MCF 10A (cell line): ENCODE results near the gene STARD13. TPM values are rescaled to one million over a fixed set of nuclear protein-coding genes. Genes with fewer than 3 reads are reported as not detected.

Source experiments
- BruUV-seq: library from RNA; stranded (reverse); fragments of 400-500 nt; replicated peaks from 2 replicates; lab custom pipeline; 2021; lab: Mats Ljungman, UMichigan
- CTCF ChIA-PET: fragments of 300-600 bp; sonication (Branson Sonifier 250); formaldehyde crosslinking; extraction: SDS; loops from one replicate; lab custom pipeline; 2021; ENCODE audit warnings: antibody characterized with exemption, inconsistent platforms; lab: Yijun Ruan, JAX
- POLR2A ChIA-PET: fragments of 300-600, 350-650 bp; sonication (Branson Sonifier 250); formaldehyde crosslinking; extraction: SDS; loops from one replicate; lab custom pipeline; 2020; ENCODE audit warnings: antibody characterized with exemption, inconsistent platforms; lab: Yijun Ruan, JAX
- DNase-seq: peaks from one replicate; pipeline ENCODE4 v3.0.0-alpha.2; 2018; ENCODE audit not compliant: unreplicated experiment
- H3K27ac Mint-ChIP-seq: one replicate; pipeline ENCODE4 v1.8.0; 2022; ENCODE audit warnings: mild to moderate bottlenecking, low read depth, mixed read lengths; ENCODE audit not compliant: unreplicated experiment
- H3K27me3 Mint-ChIP-seq: one replicate; pipeline ENCODE4 v1.8.0; 2022; ENCODE audit warnings: mixed read lengths; ENCODE audit not compliant: insufficient read depth, unreplicated experiment
- H3K36me3 Mint-ChIP-seq: one replicate; pipeline ENCODE4 v1.8.0; 2022; ENCODE audit warnings: mild to moderate bottlenecking, moderate library complexity, mixed read lengths; ENCODE audit not compliant: insufficient read depth, unreplicated experiment
- H3K4me1 Mint-ChIP-seq: one replicate; pipeline ENCODE4 v1.8.0; 2022; ENCODE audit warnings: mixed read lengths; ENCODE audit not compliant: insufficient read depth, unreplicated experiment
- H3K4me3 Mint-ChIP-seq: one replicate; pipeline ENCODE4 v1.8.0; 2022; ENCODE audit warnings: mild to moderate bottlenecking, moderate library complexity, mixed read lengths; ENCODE audit not compliant: unreplicated experiment
- H3K9me3 Mint-ChIP-seq: one replicate; pipeline ENCODE4 v1.8.0; 2022; ENCODE audit warnings: mixed read lengths; ENCODE audit not compliant: unreplicated experiment
- CTCF ChIP-seq: fragments of 200-600 bp; IDR thresholded peaks from one replicate; pipeline ENCODE4 v1.8.0; 2022; ENCODE audit warnings: antibody characterized with exemption, mild to moderate bottlenecking; ENCODE audit not compliant: unreplicated experiment
- intact Hi-C: fragments of 100-400 bp; cut with micrococcal nuclease; formaldehyde crosslinking; loops from 2 replicates; pipeline ENCODE4 v1.14.1; 2022
- total RNA-seq: library from RNA; stranded (reverse); gene quantifications from 2 replicates; pipeline ENCODE4 v1.2.3, GENCODE V29; 2022

Gene STARD13
- total RNA-seq, 1 experiment from 2014 or later = 31.9 TPM

GRCh38 chr13:33212396-33212795 lies 73.2 kb downstream of the STARD13 start:
- H3K27ac Mint-ChIP-seq = no peak overlapping the region
- H3K9me3 Mint-ChIP-seq = no peaks in the 10 kb centered on the region
- DNase-seq = no peak
- no peaks in the 10 kb centered on the region for H3K27me3 Mint-ChIP-seq
- H3K4me3 Mint-ChIP-seq = no peak overlapping the region
- TF ChIP-seq CTCF = no peak
- ChIA-PET CTCF (interaction anchor here (0.9 kb wide), 1 partner anchor 13 kb away, joined by 5 read pairs; no protein-coding TSS in a partner anchor), POLR2A (interaction anchor here (0.6 kb wide), 1 partner anchor 155 kb away, joined by 3 read pairs; no protein-coding TSS in a partner anchor)
- intact Hi-C loops = no loop called here
- H3K36me3 Mint-ChIP-seq = peaks cover 30% of the 10 kb centered on the region
- H3K4me1 Mint-ChIP-seq = peaks cover 52% of the 10 kb centered on the region
- BruUV-seq = no TSS peak

- Mint-ChIP-seq H3K27me3 (no peaks in the 10 kb centered on the region), H3K9me3 (no peaks in the 10 kb centered on the region), H3K27ac (no peak overlapping the region), H3K36me3 (peaks cover 33% of the 10 kb centered on the region), H3K4me3 (no peak overlapping the region), H3K4me1 (peaks cover 59% of the 10 kb centered on the region)
- intact Hi-C loops = no loop called here
- no peak for DNase-seq
- ChIA-PET CTCF (interaction anchor here (0.9 kb wide), 1 partner anchor 14 kb away, joined by 3 read pairs; no protein-coding TSS in a partner anchor), POLR2A (interaction anchor here (1.3 to 3.6 kb wide), 3 partner anchors 7 to 514 kb away, joined by 4 to 22 read pairs (median 7); partner anchors contain the start of gene STARD13)
- no peak for TF ChIP-seq CTCF
- no TSS peak for BruUV-seq
These were observed 75.5 kb downstream of the STARD13 start for GRCh38 chr13:33210090-33210489.

DNA sequence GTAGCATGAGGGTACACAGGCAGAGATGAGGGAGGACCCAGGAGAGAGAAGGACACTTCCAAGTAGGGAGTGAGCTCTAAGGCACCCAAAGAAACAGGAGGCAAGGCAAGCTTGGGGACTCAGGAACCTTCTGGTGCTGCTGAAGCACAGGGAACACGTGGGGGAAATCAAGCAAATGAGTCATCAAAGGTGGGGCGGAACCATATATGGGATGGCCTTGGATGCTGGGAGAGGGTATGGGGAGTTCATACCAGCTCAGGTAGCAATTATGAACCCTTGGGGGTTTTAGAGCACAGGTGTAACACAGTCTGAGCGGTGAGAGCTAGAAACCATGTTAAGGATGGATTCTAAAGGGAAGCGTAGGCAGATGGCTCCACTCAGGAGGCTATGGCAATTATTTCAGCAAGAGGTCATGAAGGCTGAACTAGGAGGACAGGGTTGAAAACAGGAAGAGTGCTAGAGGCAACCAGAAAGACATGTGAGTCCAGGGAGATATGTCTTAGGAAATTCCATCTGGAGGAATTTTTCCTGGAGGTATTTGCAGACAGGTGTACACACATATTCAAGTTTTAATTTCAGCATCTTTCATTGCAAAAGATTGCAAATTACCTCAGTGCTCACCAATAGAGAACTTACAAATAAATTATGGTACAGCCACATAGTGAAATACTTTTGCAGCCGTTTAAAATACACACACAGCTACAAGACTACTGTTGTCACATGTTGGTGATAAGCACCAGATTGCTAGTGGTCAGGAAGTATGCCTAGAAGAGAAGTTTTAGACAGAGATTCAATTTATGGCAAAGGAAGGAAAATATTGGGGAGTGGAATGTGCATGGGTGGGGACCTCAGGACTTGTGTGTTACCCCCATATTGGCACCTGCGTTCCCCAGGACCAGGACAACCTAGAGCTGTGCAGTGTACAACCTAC lies 77.0 kb downstream of the STARD13 start:
- Mint-ChIP-seq H3K27me3 (no peaks in the 10 kb centered on the region), H3K36me3 (peaks cover 37% of the 10 kb centered on the region), H3K4me1 (peaks cover 46% of the 10 kb centered on the region), H3K9me3 (no peaks in the 10 kb centered on the region), H3K4me3 (no peak overlapping the region), H3K27ac (peak overlapping the region; percentile 91)
- DNase-seq = peak; percentile 74
- ChIA-PET CTCF (interaction anchor here (0.7 to 2.0 kb wide), 7 partner anchors 9 to 200 kb away, joined by 3 to 8 read pairs (median 5); no protein-coding TSS in a partner anchor), POLR2A (interaction anchor here (0.6 to 3.6 kb wide), 18 partner anchors 9 to 619 kb away, joined by 3 to 25 read pairs (median 8); partner anchors contain the start of gene STARD13)
- TF ChIP-seq CTCF = no peak
- intact Hi-C loops = no loop called here
- BruUV-seq = no TSS peak

- H3K4me1 Mint-ChIP-seq = peaks cover 42% of the 10 kb centered on the region
- peak overlapping the region; percentile 41 for H3K4me3 Mint-ChIP-seq
- peak overlapping the region; percentile 91 for H3K27ac Mint-ChIP-seq
These were observed 78.0 kb downstream of the STARD13 start for GRCh38 chr13:33207615-33207961.

More at GRCh38 chr13:33207615-33207961, 78.0 kb downstream of the STARD13 start:
- no peaks in the 10 kb centered on the region for H3K27me3 Mint-ChIP-seq
- no peak for TF ChIP-seq CTCF
- ChIA-PET POLR2A (interaction anchor here (0.6 to 3.6 kb wide), 22 partner anchors 8 to 618 kb away, joined by 3 to 25 read pairs (median 6); partner anchors contain the start of gene STARD13), CTCF (interaction anchor here (0.7 to 2.0 kb wide), 6 partner anchors 10 to 201 kb away, joined by 3 to 8 read pairs (median 5); no protein-coding TSS in a partner anchor)
- peak; percentile 81 for DNase-seq
- no TSS peak for BruUV-seq
- no peaks in the 10 kb centered on the region for H3K9me3 Mint-ChIP-seq
- intact Hi-C loops = no loop called here
- H3K36me3 Mint-ChIP-seq = peaks cover 33% of the 10 kb centered on the region
